ENCODE measurements around the gene C11orf54.

DNA sequence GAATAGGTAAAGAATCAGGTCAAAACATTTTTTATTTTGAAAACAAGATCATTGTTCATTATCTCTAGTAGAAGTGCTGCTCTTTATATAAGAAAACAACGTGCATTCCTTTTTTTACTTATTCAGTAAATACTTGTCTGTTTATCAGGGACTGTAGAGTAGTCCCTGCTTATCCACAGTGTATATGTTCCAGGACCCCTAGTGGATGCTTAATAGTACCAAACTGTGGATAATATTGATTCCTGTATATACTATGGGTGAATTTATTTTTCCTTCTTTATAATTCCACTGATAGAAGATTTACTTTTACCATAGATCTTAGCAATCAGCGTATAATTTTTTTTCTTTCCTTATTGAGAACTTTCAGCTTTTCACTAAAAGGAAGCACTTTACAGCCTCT lies 47.4 kb upstream of the C11orf54 start:
- TF ChIP-seq POLR2A (IDR thresholded peaks at IDR 0.05; ENCODE audit: low read depth) (no peak), POLR2AphosphoS5 (IDR thresholded peaks at IDR 0.05) (no peak)
- TF ChIP-seq, protein P1, sequence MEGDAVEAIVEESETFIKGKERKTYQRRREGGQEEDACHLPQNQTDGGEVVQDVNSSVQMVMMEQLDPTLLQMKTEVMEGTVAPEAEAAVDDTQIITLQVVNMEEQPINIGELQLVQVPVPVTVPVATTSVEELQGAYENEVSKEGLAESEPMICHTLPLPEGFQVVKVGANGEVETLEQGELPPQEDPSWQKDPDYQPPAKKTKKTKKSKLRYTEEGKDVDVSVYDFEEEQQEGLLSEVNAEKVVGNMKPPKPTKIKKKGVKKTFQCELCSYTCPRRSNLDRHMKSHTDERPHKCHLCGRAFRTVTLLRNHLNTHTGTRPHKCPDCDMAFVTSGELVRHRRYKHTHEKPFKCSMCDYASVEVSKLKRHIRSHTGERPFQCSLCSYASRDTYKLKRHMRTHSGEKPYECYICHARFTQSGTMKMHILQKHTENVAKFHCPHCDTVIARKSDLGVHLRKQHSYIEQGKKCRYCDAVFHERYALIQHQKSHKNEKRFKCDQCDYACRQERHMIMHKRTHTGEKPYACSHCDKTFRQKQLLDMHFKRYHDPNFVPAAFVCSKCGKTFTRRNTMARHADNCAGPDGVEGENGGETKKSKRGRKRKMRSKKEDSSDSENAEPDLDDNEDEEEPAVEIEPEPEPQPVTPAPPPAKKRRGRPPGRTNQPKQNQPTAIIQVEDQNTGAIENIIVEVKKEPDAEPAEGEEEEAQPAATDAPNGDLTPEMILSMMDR (IDR thresholded peaks at IDR 0.05), result no peak

Measured in esophagus muscularis mucosa (tissue), 3 donors.